GM23338 (cell line): ENCODE measurements around the gene NPAS2. TPM values are rescaled to one million over a fixed set of nuclear protein-coding genes. Genes with fewer than 3 reads are reported as not detected.

Experiments used
- ATAC-seq: fragments of 200-7000 bp; cut with Tn5 transposase; 3 replicates; pipeline ENCODE4 v1.9.1; 2020
- DNase-seq: peaks from one replicate; pipeline ENCODE4 v3.0.0-alpha.2; 2015; ENCODE audit warnings: low spot score
- H2AFZ ChIP-seq: fragments of 200-600 bp; sonication (generic); 2 replicates; pipeline ENCODE4 v1.8.0; 2016; ENCODE audit warnings: antibody characterized with exemption, mild to moderate bottlenecking, moderate library complexity
- H3F3A ChIP-seq: fragments of 200-600 bp; sonication (generic); replicated peaks from 2 replicates; pipeline ENCODE4 v1.8.0; 2017; ENCODE audit warnings: antibody characterized with exemption, mixed run types, low read depth
- H3K27ac ChIP-seq: fragments of 200-600 bp; sonication (generic); 2 replicates; pipeline ENCODE4 v1.6.1; 2016; ENCODE audit warnings: low read depth
- H3K27me3 ChIP-seq: fragments of 200-600 bp; sonication (generic); 2 replicates; pipeline ENCODE4 v1.8.0; 2016; ENCODE audit warnings: mild to moderate bottlenecking, mixed run types, moderate library complexity; ENCODE audit not compliant: insufficient read depth
- H3K36me3 ChIP-seq: fragments of 200-600 bp; sonication (generic); 2 replicates; pipeline ENCODE4 v1.8.0; 2016; ENCODE audit warnings: mild to moderate bottlenecking; ENCODE audit not compliant: insufficient read depth
- H3K4me1 ChIP-seq: fragments of 200-600 bp; sonication (generic); 2 replicates; pipeline ENCODE4 v1.8.0; 2016; ENCODE audit warnings: mild to moderate bottlenecking, moderate library complexity; ENCODE audit not compliant: insufficient read depth
- H3K4me2 ChIP-seq: fragments of 200-600 bp; sonication (generic); 2 replicates; pipeline ENCODE4 v1.7.1; 2017; ENCODE audit warnings: mixed run types
- H3K4me3 ChIP-seq: fragments of 200-600 bp; sonication (generic); 2 replicates; pipeline ENCODE4 v1.6.1; 2016; ENCODE audit warnings: mixed run types
- H3K79me2 ChIP-seq: fragments of 200-600 bp; sonication (generic); replicated peaks from 2 replicates; pipeline ENCODE4 v1.8.0; 2017; ENCODE audit warnings: mild to moderate bottlenecking; ENCODE audit not compliant: insufficient read depth
- H3K9me2 ChIP-seq: fragments of 200-600 bp; sonication (generic); 2 replicates; pipeline ENCODE4 v1.8.0; 2017; ENCODE audit not compliant: insufficient read depth
- H4K20me1 ChIP-seq: fragments of 200-600 bp; sonication (generic); replicated peaks from 2 replicates; pipeline ENCODE4 v1.8.0; 2017; ENCODE audit warnings: mild to moderate bottlenecking; ENCODE audit not compliant: insufficient read depth
- H3K27ac Mint-ChIP-seq: 2 replicates; pipeline ENCODE4 v1.8.0; 2020; ENCODE audit warnings: inconsistent platforms, mild to moderate bottlenecking, moderate library complexity, mixed read lengths
- H3K27me3 Mint-ChIP-seq: 3 replicates; pipeline ENCODE4 v1.8.0; 2022; ENCODE audit warnings: low read depth, mild to moderate bottlenecking, moderate library complexity, mixed read lengths, inconsistent platforms; ENCODE audit not compliant: insufficient read depth, poor library complexity
- H3K36me3 Mint-ChIP-seq: 3 replicates; pipeline ENCODE4 v1.8.0; 2021; ENCODE audit warnings: low read depth, mild to moderate bottlenecking, inconsistent platforms, moderate library complexity, mixed read lengths
- H3K4me1 Mint-ChIP-seq: 3 replicates; pipeline ENCODE4 v1.8.0; 2020; ENCODE audit warnings: mild to moderate bottlenecking, inconsistent platforms, mixed read lengths
- H3K4me3 Mint-ChIP-seq: 3 replicates; pipeline ENCODE4 v1.8.0; 2021; ENCODE audit warnings: moderate library complexity, mild to moderate bottlenecking, inconsistent platforms, mixed read lengths
- H3K9me3 Mint-ChIP-seq: 3 replicates; pipeline ENCODE4 v1.8.0; 2020; ENCODE audit warnings: moderate library complexity, mild to moderate bottlenecking, inconsistent platforms, mixed read lengths
- CREB1 ChIP-seq: fragments of 250-450 bp; sonication (Bioruptor Pico); IDR thresholded peaks from 2 replicates; pipeline ENCODE4 v1.5.0; 2020; ENCODE audit warnings: low read depth, mild to moderate bottlenecking, moderate library complexity
- EZH2 ChIP-seq: fragments of 200-600 bp; sonication (generic); IDR thresholded peaks from one replicate; pipeline ENCODE4 v1.8.0; 2017; ENCODE audit warnings: antibody characterized with exemption, mild to moderate bottlenecking, low read depth; ENCODE audit not compliant: unreplicated experiment
- EZH2phosphoT487 ChIP-seq: fragments of 200-600 bp; sonication (generic); IDR thresholded peaks from one replicate; pipeline ENCODE4 v1.8.1; 2018; ENCODE audit warnings: antibody characterized with exemption; ENCODE audit not compliant: unreplicated experiment
- JUNB ChIP-seq: IDR thresholded peaks from one replicate; pipeline ENCODE4 v1.6.1; 2016; ENCODE audit warnings: antibody characterized with exemption; ENCODE audit not compliant: unreplicated experiment
- NANOG ChIP-seq: IDR thresholded peaks from 2 replicates; pipeline ENCODE4 v1.6.1; 2016; ENCODE audit warnings: antibody characterized with exemption, borderline replicate concordance
- POLR2AphosphoS5 ChIP-seq: IDR thresholded peaks from 2 replicates; pipeline ENCODE4 v1.6.1; 2016; ENCODE audit warnings: antibody characterized with exemption, low read depth
- STAT1 ChIP-seq: IDR thresholded peaks from one replicate; pipeline ENCODE4 v1.6.1; 2016; ENCODE audit warnings: antibody characterized with exemption; ENCODE audit not compliant: unreplicated experiment
- ZNF114 ChIP-seq: fragments of 250-450 bp; sonication (Bioruptor Pico); IDR thresholded peaks from 2 replicates; pipeline ENCODE4 v1.5.0; 2020; ENCODE audit warnings: mild to moderate bottlenecking, moderate library complexity
- ZNF331 ChIP-seq: fragments of 250-450 bp; sonication (Bioruptor Pico); IDR thresholded peaks from 2 replicates; pipeline ENCODE4 v1.5.0; 2020; ENCODE audit warnings: low read depth, mild to moderate bottlenecking, moderate library complexity
- polyA plus RNA-seq: library from polyadenylated mRNA; unstranded; fragments of >200 nt; fragmentation: Nextera tagmentation; extraction: Ambion mirVana; gene quantifications from 2 replicates; pipeline ENCODE4 v1.2.1, GENCODE V29; 2016
- total RNA-seq: library from RNA; depleted of rRNA; stranded (reverse); fragments of >200 nt; shearing (Covaris generic); gene quantifications from 2 replicates; pipeline ENCODE4 v1.2.3, GENCODE V29; 2014
- TF ChIP-seq, protein P1 (sequence below): fragments of 250-450 bp; sonication (Bioruptor Pico); IDR thresholded peaks from 2 replicates; pipeline ENCODE4 v1.5.0; 2020; ENCODE audit warnings: mild to moderate bottlenecking, moderate library complexity
- TF ChIP-seq, protein P2 (sequence below): IDR thresholded peaks from 2 replicates; pipeline ENCODE4 v1.6.1; 2016; ENCODE audit warnings: antibody characterized with exemption
- TF ChIP-seq, protein P3 (sequence below): IDR thresholded peaks from one replicate; pipeline ENCODE4 v1.6.1; 2018; ENCODE audit warnings: antibody characterized with exemption; ENCODE audit not compliant: unreplicated experiment
- TF ChIP-seq, protein P4 (sequence below), 2 experiments: fragments of 200-600 bp in 1 of 2; sonication (generic) in 1 of 2; conservative IDR thresholded peaks; 2 replicates each; pipeline versions ENCODE4 v1.5.1 to v1.6.1; 2016 to 2017; ENCODE audit warnings: antibody characterized with exemption in 2 of 2, low read depth in 2 of 2, mild to moderate bottlenecking in 2 of 2, moderate library complexity in 1 of 2

The NPAS2 gene
- total and polyA plus RNA-seq, 2 experiments from 2014 or later = 0.56 to 1.1 TPM

DNA sequence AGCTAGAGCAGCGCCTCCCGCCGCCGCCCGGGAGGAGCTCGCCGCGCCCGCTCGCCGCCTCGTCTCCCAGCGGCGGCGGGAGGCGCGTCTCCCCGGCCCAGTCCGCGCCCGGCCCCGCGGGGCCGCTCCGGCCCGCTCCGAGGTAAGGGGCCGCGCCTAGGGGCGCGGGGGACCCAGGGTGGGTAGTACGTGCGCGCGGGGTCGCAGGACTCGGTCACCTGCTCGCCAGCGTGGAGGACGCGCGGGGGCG is 259 bp downstream of the NPAS2 start:
- Histone ChIP-seq H3K4me3 (peak overlapping the region; percentile 69), H3K9me2 (no peaks in the 10 kb centered on the region), H2AFZ (peak overlapping the region; percentile 90; the same call in 1 of the 2 replicates), H3K4me1 (peaks cover 15% of the 10 kb centered on the region), H3K27ac (no peak overlapping the region), H3K36me3 (no peaks in the 10 kb centered on the region), H3K27me3 (peaks cover 64% of the 10 kb centered on the region), H4K20me1 (no peaks in the 10 kb centered on the region; the same call in 1 of the 2 replicates), H3K79me2 (no peaks in the 10 kb centered on the region), H3F3A (no peaks in the 10 kb centered on the region), H3K4me2 (peak overlapping the region; percentile 92)
- DNase-seq = no peak
- Mint-ChIP-seq H3K4me3 (no peak overlapping the region), H3K9me3 (no peaks in the 10 kb centered on the region), H3K27me3 (peaks cover 51% of the 10 kb centered on the region), H3K4me1 (peaks cover 31% of the 10 kb centered on the region), H3K36me3 (no peaks in the 10 kb centered on the region; the same call in 2 of the 3 replicates), H3K27ac (no peak overlapping the region)
- peak; percentile 11; the same call in 1 of the 3 replicates for ATAC-seq
- TF ChIP-seq EZH2 (no peak), POLR2AphosphoS5 (no peak), EZH2phosphoT487 (no peak), JUNB (no peak), ZNF331 (CRISPR knock-in tag) (no peak), NANOG (no peak), CREB1 (CRISPR knock-in tag) (no peak), ZNF114 (CRISPR knock-in tag) (no peak), STAT1 (no peak)
- TF ChIP-seq, protein P1, sequence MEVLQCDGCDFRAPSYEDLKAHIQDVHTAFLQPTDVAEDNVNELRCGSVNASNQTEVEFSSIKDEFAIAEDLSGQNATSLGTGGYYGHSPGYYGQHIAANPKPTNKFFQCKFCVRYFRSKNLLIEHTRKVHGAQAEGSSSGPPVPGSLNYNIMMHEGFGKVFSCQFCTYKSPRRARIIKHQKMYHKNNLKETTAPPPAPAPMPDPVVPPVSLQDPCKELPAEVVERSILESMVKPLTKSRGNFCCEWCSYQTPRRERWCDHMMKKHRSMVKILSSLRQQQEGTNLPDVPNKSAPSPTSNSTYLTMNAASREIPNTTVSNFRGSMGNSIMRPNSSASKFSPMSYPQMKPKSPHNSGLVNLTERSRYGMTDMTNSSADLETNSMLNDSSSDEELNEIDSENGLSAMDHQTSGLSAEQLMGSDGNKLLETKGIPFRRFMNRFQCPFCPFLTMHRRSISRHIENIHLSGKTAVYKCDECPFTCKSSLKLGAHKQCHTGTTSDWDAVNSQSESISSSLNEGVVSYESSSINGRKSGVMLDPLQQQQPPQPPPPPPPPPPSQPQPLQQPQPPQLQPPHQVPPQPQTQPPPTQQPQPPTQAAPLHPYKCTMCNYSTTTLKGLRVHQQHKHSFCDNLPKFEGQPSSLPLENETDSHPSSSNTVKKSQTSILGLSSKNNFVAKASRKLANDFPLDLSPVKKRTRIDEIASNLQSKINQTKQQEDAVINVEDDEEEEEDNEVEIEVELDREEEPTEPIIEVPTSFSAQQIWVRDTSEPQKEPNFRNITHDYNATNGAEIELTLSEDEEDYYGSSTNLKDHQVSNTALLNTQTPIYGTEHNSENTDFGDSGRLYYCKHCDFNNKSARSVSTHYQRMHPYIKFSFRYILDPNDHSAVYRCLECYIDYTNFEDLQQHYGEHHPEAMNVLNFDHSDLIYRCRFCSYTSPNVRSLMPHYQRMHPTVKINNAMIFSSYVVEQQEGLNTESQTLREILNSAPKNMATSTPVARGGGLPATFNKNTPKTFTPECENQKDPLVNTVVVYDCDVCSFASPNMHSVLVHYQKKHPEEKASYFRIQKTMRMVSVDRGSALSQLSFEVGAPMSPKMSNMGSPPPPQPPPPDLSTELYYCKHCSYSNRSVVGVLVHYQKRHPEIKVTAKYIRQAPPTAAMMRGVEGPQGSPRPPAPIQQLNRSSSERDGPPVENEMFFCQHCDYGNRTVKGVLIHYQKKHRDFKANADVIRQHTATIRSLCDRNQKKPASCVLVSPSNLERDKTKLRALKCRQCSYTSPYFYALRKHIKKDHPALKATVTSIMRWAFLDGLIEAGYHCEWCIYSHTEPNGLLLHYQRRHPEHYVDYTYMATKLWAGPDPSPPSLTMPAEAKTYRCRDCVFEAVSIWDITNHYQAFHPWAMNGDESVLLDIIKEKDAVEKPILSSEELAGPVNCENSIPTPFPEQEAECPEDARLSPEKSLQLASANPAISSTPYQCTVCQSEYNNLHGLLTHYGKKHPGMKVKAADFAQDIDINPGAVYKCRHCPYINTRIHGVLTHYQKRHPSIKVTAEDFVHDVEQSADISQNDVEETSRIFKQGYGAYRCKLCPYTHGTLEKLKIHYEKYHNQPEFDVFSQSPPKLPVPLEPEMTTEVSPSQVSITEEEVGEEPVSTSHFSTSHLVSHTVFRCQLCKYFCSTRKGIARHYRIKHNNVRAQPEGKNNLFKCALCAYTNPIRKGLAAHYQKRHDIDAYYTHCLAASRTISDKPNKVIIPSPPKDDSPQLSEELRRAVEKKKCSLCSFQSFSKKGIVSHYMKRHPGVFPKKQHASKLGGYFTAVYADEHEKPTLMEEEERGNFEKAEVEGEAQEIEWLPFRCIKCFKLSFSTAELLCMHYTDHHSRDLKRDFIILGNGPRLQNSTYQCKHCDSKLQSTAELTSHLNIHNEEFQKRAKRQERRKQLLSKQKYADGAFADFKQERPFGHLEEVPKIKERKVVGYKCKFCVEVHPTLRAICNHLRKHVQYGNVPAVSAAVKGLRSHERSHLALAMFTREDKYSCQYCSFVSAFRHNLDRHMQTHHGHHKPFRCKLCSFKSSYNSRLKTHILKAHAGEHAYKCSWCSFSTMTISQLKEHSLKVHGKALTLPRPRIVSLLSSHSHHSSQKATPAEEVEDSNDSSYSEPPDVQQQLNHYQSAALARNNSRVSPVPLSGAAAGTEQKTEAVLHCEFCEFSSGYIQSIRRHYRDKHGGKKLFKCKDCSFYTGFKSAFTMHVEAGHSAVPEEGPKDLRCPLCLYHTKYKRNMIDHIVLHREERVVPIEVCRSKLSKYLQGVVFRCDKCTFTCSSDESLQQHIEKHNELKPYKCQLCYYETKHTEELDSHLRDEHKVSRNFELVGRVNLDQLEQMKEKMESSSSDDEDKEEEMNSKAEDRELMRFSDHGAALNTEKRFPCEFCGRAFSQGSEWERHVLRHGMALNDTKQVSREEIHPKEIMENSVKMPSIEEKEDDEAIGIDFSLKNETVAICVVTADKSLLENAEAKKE = no peak
- TF ChIP-seq, protein P2, sequence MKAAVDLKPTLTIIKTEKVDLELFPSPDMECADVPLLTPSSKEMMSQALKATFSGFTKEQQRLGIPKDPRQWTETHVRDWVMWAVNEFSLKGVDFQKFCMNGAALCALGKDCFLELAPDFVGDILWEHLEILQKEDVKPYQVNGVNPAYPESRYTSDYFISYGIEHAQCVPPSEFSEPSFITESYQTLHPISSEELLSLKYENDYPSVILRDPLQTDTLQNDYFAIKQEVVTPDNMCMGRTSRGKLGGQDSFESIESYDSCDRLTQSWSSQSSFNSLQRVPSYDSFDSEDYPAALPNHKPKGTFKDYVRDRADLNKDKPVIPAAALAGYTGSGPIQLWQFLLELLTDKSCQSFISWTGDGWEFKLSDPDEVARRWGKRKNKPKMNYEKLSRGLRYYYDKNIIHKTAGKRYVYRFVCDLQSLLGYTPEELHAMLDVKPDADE = no peak
- TF ChIP-seq, protein P3, sequence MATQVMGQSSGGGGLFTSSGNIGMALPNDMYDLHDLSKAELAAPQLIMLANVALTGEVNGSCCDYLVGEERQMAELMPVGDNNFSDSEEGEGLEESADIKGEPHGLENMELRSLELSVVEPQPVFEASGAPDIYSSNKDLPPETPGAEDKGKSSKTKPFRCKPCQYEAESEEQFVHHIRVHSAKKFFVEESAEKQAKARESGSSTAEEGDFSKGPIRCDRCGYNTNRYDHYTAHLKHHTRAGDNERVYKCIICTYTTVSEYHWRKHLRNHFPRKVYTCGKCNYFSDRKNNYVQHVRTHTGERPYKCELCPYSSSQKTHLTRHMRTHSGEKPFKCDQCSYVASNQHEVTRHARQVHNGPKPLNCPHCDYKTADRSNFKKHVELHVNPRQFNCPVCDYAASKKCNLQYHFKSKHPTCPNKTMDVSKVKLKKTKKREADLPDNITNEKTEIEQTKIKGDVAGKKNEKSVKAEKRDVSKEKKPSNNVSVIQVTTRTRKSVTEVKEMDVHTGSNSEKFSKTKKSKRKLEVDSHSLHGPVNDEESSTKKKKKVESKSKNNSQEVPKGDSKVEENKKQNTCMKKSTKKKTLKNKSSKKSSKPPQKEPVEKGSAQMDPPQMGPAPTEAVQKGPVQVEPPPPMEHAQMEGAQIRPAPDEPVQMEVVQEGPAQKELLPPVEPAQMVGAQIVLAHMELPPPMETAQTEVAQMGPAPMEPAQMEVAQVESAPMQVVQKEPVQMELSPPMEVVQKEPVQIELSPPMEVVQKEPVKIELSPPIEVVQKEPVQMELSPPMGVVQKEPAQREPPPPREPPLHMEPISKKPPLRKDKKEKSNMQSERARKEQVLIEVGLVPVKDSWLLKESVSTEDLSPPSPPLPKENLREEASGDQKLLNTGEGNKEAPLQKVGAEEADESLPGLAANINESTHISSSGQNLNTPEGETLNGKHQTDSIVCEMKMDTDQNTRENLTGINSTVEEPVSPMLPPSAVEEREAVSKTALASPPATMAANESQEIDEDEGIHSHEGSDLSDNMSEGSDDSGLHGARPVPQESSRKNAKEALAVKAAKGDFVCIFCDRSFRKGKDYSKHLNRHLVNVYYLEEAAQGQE = no peak
- TF ChIP-seq, protein P4, sequence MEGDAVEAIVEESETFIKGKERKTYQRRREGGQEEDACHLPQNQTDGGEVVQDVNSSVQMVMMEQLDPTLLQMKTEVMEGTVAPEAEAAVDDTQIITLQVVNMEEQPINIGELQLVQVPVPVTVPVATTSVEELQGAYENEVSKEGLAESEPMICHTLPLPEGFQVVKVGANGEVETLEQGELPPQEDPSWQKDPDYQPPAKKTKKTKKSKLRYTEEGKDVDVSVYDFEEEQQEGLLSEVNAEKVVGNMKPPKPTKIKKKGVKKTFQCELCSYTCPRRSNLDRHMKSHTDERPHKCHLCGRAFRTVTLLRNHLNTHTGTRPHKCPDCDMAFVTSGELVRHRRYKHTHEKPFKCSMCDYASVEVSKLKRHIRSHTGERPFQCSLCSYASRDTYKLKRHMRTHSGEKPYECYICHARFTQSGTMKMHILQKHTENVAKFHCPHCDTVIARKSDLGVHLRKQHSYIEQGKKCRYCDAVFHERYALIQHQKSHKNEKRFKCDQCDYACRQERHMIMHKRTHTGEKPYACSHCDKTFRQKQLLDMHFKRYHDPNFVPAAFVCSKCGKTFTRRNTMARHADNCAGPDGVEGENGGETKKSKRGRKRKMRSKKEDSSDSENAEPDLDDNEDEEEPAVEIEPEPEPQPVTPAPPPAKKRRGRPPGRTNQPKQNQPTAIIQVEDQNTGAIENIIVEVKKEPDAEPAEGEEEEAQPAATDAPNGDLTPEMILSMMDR (conservative IDR thresholded peaks at IDR 0.05; ENCODE audit: low read depth in 2 of 2) = no peak
